HG03575 (cell line): ENCODE results near the gene CYP2A6.
"Not testable (repeated sequence)": the region's sequence is repeated elsewhere in the genome, so short reads cannot be mapped to it uniquely, and the experiment has no call there.

Experiments used
- ATAC-seq: cut with Tn5 transposase; IDR thresholded peaks from one replicate; pipeline ENCODE4 v1.9.1; 2021; ENCODE audit not compliant: unreplicated experiment, insufficient number of reproducible peaks, low FRiP score; ENCODE audit errors: extremely low read depth

Gene CYP2A6

GRCh38 chr19:40858109-40858508 is 7.9 kb upstream of the CYP2A6 start:
- ATAC-seq, result no peak

- not testable (repeated sequence) for ATAC-seq
These were observed 2.4 kb upstream of the CYP2A6 start for GRCh38 chr19:40852467-40853152.

GRCh38 chr19:40846722-40847121 is 3.5 kb downstream of the CYP2A6 start:
- not testable (repeated sequence) for ATAC-seq

GRCh38 chr19:40843653-40844052 is 6.6 kb downstream of the CYP2A6 start:
- ATAC-seq, result not testable (repeated sequence)

GRCh38 chr19:40842997-40843652 is 7.1 kb downstream of the CYP2A6 start:
- ATAC-seq, result not testable (repeated sequence)

- not testable (repeated sequence) for ATAC-seq
These were observed 8.2 kb downstream of the CYP2A6 start for GRCh38 chr19:40842012-40842411.

- not testable (repeated sequence) for ATAC-seq
These were observed 11.8 kb downstream of the CYP2A6 start for GRCh38 chr19:40838477-40838876.

- no peak for ATAC-seq
These were observed 13.4 kb downstream of the CYP2A6 start for GRCh38 chr19:40836754-40837429.

- not testable (repeated sequence) for ATAC-seq
These were observed 16.3 kb downstream of the CYP2A6 start for GRCh38 chr19:40833728-40834533.

GRCh38 chr19:40832431-40832790 is 17.8 kb downstream of the CYP2A6 start:
- not testable (repeated sequence) for ATAC-seq

GRCh38 chr19:40831502-40832430 is 18.5 kb downstream of the CYP2A6 start:
- no peak for ATAC-seq

- not testable (repeated sequence) for ATAC-seq
These were observed 19.5 kb downstream of the CYP2A6 start for GRCh38 chr19:40830741-40831140.

GRCh38 chr19:40829205-40829604 is 21.0 kb downstream of the CYP2A6 start:
- ATAC-seq, result no peak

GRCh38 chr19:40827386-40828247 is 22.6 kb downstream of the CYP2A6 start:
- no peak for ATAC-seq

GRCh38 chr19:40826699-40827385 is 23.4 kb downstream of the CYP2A6 start:
- ATAC-seq, result not testable (repeated sequence)

GRCh38 chr19:40826312-40826698 is 23.9 kb downstream of the CYP2A6 start:
- ATAC-seq, result not testable (repeated sequence)
